ENCODE data around the gene VMP1. TPM values are rescaled to one million over a fixed set of nuclear protein-coding genes. Genes with fewer than 3 reads are reported as not detected.

The VMP1 gene
- total and polyA plus RNA-seq, 2 of the 13 experiments (the other 11 are each of a cell fraction or from before 2014, with no cell fraction given), result 186 to 271 TPM

GRCh38 chr17:59769887-59770286, 62.4 kb downstream of the VMP1 start:
- Histone ChIP-seq H3K4me3 (replicated peaks in 1 of 3; ENCODE audit: insufficient read depth in 1 of 3, low read depth in 2 of 3, low read length in 3 of 3) (no peak overlapping the region), H3K27me3 (ENCODE audit: control insufficient read depth in 1 of 2, insufficient read depth in 2 of 2, low read length in 2 of 2) (no peaks in the 10 kb centered on the region), H3K27ac (ENCODE audit: extremely low read length, insufficient read depth, low read length) (no peak overlapping the region), H3K79me2 (ENCODE audit: insufficient read depth, low read length) (no peaks in the 10 kb centered on the region), H3K36me3 (replicated peaks in 1 of 2; ENCODE audit: control insufficient read depth in 1 of 2, insufficient read depth in 2 of 2, low read length in 2 of 2) (peaks cover 7 to 23% of the 10 kb centered on the region in 2 experiments), H2AFZ (ENCODE audit: low read length) (no peak overlapping the region), H4K20me1 (ENCODE audit: insufficient read depth, low read length) (no peaks in the 10 kb centered on the region), H3K9me3 (ENCODE audit: low read length) (no peaks in the 10 kb centered on the region), H3K4me2 (ENCODE audit: low read depth, low read length) (no peak overlapping the region), H3K9ac (ENCODE audit: insufficient read depth, low read depth, low read length) (no peak overlapping the region), H3K4me1 (ENCODE audit: insufficient read depth, low read length) (peaks cover 19% of the 10 kb centered on the region)
- no peak for FAIRE-seq
- TF ChIP-seq JARID2 (CRISPR knock-in tag; IDR thresholded peaks at IDR 0.05; ENCODE audit: insufficient replicate concordance), result no peak
- TF ChIP-seq ZNF607 (CRISPR knock-in tag; IDR thresholded peaks at IDR 0.05; ENCODE audit: borderline replicate concordance), result no peak
- no peak for TF ChIP-seq GZF1 (CRISPR knock-in tag; IDR thresholded peaks at IDR 0.05)
- TF ChIP-seq ZNF570 (CRISPR knock-in tag; IDR thresholded peaks at IDR 0.05; ENCODE audit: borderline replicate concordance), result no peak
- TF ChIP-seq ZUFSP (CRISPR knock-in tag; IDR thresholded peaks at IDR 0.05; ENCODE audit: borderline replicate concordance), result no peak
- TF ChIP-seq ZNF776 (CRISPR knock-in tag; IDR thresholded peaks at IDR 0.05), result no peak
- TF ChIP-seq ATF2 (CRISPR knock-in tag; IDR thresholded peaks at IDR 0.05), result no peak
- no peak for TF ChIP-seq TEF (CRISPR knock-in tag; IDR thresholded peaks at IDR 0.05)
- TF ChIP-seq ZNF280D (CRISPR knock-in tag; IDR thresholded peaks at IDR 0.05), result no peak
- TF ChIP-seq CENPX (CRISPR knock-in tag; IDR thresholded peaks at IDR 0.05), result no peak
- TF ChIP-seq MXD4 (CRISPR knock-in tag; IDR thresholded peaks at IDR 0.05), result no peak
- no peak for TF ChIP-seq ELK4 (CRISPR knock-in tag; IDR thresholded peaks at IDR 0.05; ENCODE audit: borderline replicate concordance)
- TF ChIP-seq KLF12 (CRISPR knock-in tag; IDR thresholded peaks at IDR 0.05; ENCODE audit: borderline replicate concordance), result no peak
- no peak for TF ChIP-seq MYC (CRISPR knock-in tag; IDR thresholded peaks at IDR 0.05; ENCODE audit: borderline replicate concordance)
- no peak for TF ChIP-seq TIGD3 (CRISPR knock-in tag; IDR thresholded peaks at IDR 0.05; ENCODE audit: borderline replicate concordance)
- intact Hi-C loops (cut with micrococcal nuclease; ENCODE audit: unreplicated experiment) (loop anchor here (2.0 kb wide), 1 partner anchor 15 kb away; no protein-coding TSS in a partner anchor), in situ Hi-C loops (cut with HindIII; ENCODE audit: extremely low pct_ligation_motif_present, low pct_unique_long_range_greater_than_20kb) (no loop called here)
- CTCF ChIA-PET (ENCODE audit: low intra/inter-chr PET ratio, low total read pairs), result no interaction called here
- WGBS (ENCODE audit: low lambda C conversion rate), result 93% methylated on average over 1 of the region's 1 CpG
- DNase-seq (ENCODE audit: low spot score), result no peak
- POLR2A ChIA-PET, result interaction anchor here (0.7 kb wide), 1 partner anchor 15 kb away, joined by 3 read pairs; no protein-coding TSS in a partner anchor
- ATAC-seq, result no peak
- BruUV-seq (replicated peaks), result no TSS peak
